Gastroesophageal sphincter (tissue), 4 donors: ENCODE data around the gene TEKTIP1. TPM values are rescaled to one million over a fixed set of nuclear protein-coding genes. Genes with fewer than 3 reads are reported as not detected.

Source experiments
- ATAC-seq: fragments of 150-250 bp; one replicate; pipeline ENCODE4 v1.9.1; 2016; ENCODE audit warnings: mild to moderate bottlenecking, moderate library complexity
- H3K27ac ChIP-seq, 4 donors: fragments of 200-600 bp; sonication (generic) in 3 of 4; 1 replicate in 3 of 4; 2 replicates in 1 of 4; pipeline ENCODE4 v1.5.1; 2016 to 2019
- H3K27me3 ChIP-seq: fragments of 200-600 bp; sonication (generic); one replicate; pipeline ENCODE4 v1.5.1; 2019
- H3K36me3 ChIP-seq, 2 donors: fragments of 200-600 bp; sonication (generic); one replicate each; pipeline ENCODE4 v1.5.1; 2019; ENCODE audit warnings: control low read depth in 1 of 2
- H3K4me1 ChIP-seq, 3 donors: fragments of 200-600 bp; sonication (generic); 1 replicate in 2 of 3; 2 replicates in 1 of 3; pipeline ENCODE4 v1.5.1; 2016 to 2019; ENCODE audit warnings: control low read depth in 2 of 3
- H3K4me3 ChIP-seq, 2 donors: fragments of 200-600 bp; sonication (generic); one replicate each; pipeline ENCODE4 v1.5.1; 2019; ENCODE audit warnings: mild to moderate bottlenecking in 1 of 2, moderate library complexity in 1 of 2
- H3K9me3 ChIP-seq, 3 donors: fragments of 200-600 bp; sonication (generic); one replicate each; pipeline ENCODE4 v1.5.1; 2017 to 2019; ENCODE audit warnings: control low read depth in 2 of 3
- CTCF ChIP-seq, 4 experiments: fragments of 200-600 bp in 2 of 4; fragments of 450-650 bp in 2 of 4; sonication (generic) in 1 of 4; IDR thresholded peaks; one replicate each; pipeline ENCODE4 v1.5.1; 2017 to 2019; ENCODE audit warnings: antibody characterized with exemption in 4 of 4, mild to moderate bottlenecking in 2 of 4, moderate library complexity in 2 of 4
- EP300 ChIP-seq: sonication (generic); formaldehyde crosslinking; IDR thresholded peaks from one replicate; pipeline ENCODE4 v1.6.1; 2017; ENCODE audit warnings: antibody characterized with exemption, mild to moderate bottlenecking
- POLR2A ChIP-seq, 2 donors: fragments of 450-650 bp; IDR thresholded peaks; one replicate each; pipeline ENCODE4 v1.6.1; 2017; ENCODE audit warnings: antibody characterized with exemption in 2 of 2, mild to moderate bottlenecking in 2 of 2, moderate library complexity in 1 of 2
- POLR2AphosphoS5 ChIP-seq: sonication (generic); formaldehyde crosslinking; IDR thresholded peaks from one replicate; pipeline ENCODE4 v1.6.1; 2017; ENCODE audit warnings: antibody characterized with exemption
- WGBS, 2 donors: methylation state at CpG; one replicate each; pipeline ENCODE4 v1.1.5; 2018; ENCODE audit warnings: low coverage in 1 of 2; 5-methylcytosine and 5-hydroxymethylcytosine counted together
- small RNA-seq, 4 donors: library from RNA; depleted of rRNA; stranded (forward); fragments of <200 nt; gene quantifications; one replicate each; pipeline ENCODE3, GENCODE V24; 2016
- total RNA-seq, 4 donors: library from RNA; depleted of rRNA; stranded (reverse); fragments of >200 nt; gene quantifications; one replicate each; pipeline ENCODE4 v1.1.0, GENCODE V29; 2016

The TEKTIP1 gene
- total RNA-seq, 4 donors from 2014 or later = not detected

GRCh38 chr19:3589949-3590348 is 51.0 kb downstream of the TEKTIP1 start:
- Histone ChIP-seq H3K27me3 (peaks cover 15% of the 10 kb centered on the region), H3K9me3 (no peaks in the 10 kb centered on the region), H3K36me3 (peaks cover 0 to 4% of the 10 kb centered on the region in 2 donors), H3K4me3 (no peak overlapping the region), H3K27ac (no peak overlapping the region), H3K4me1 (peaks cover 0 to 25% (median 10%) of the 10 kb centered on the region in 3 donors)
- ATAC-seq = no peak
- no CpG with 5 or more reads among the region's 22 CpGs for WGBS, 2 donors
- TF ChIP-seq EP300 = no peak
- no peak for TF ChIP-seq POLR2A (IDR thresholded peaks at IDR 0.05)
- TF ChIP-seq CTCF (IDR thresholded peaks at IDR 0.05) = no peak

GRCh38 chr19:3590991-3591659 is 52.2 kb downstream of the TEKTIP1 start:
- Histone ChIP-seq H3K36me3 (peaks cover 0 to 13% of the 10 kb centered on the region in 2 donors), H3K4me1 (peaks cover 0 to 13% (median 4%) of the 10 kb centered on the region in 3 donors), H3K9me3 (no peaks in the 10 kb centered on the region), H3K27ac (no peak overlapping the region), H3K4me3 (no peak overlapping the region), H3K27me3 (peaks cover 3% of the 10 kb centered on the region)
- no peak for TF ChIP-seq POLR2A (IDR thresholded peaks at IDR 0.05)
- TF ChIP-seq CTCF (IDR thresholded peaks at IDR 0.05) = no peak
- no peak for TF ChIP-seq EP300
- no peak for TF ChIP-seq POLR2AphosphoS5
- ATAC-seq = no peak
- 100% methylated on average over 1 of the region's 8 CpGs; no CpG with 5 or more reads in 1 of the 2 donors for WGBS, 2 donors

- TF ChIP-seq POLR2A (IDR thresholded peaks at IDR 0.05) (no peak), CTCF (IDR thresholded peaks at IDR 0.05) (no peak), POLR2AphosphoS5 (no peak), EP300 (no peak)
These were observed 53.1 kb downstream of the TEKTIP1 start for GRCh38 chr19:3591876-3592613.

GRCh38 chr19:3593156-3593555 is 54.2 kb downstream of the TEKTIP1 start:
- Histone ChIP-seq H3K27me3 (no peaks in the 10 kb centered on the region), H3K36me3 (peaks cover 0 to 20% of the 10 kb centered on the region in 2 donors), H3K4me1 (no peaks in the 10 kb centered on the region), H3K4me3 (no peak overlapping the region), H3K27ac (peak overlapping the region in 1 of 4 donors; percentile 8), H3K9me3 (no peaks in the 10 kb centered on the region)
- WGBS, 2 donors = no CpG with 5 or more reads among the region's 11 CpGs
- no peak for ATAC-seq
- TF ChIP-seq EP300 (no peak), POLR2A (IDR thresholded peaks at IDR 0.05) (no peak), POLR2AphosphoS5 (no peak), CTCF (IDR thresholded peaks at IDR 0.05) (no peak)

More at GRCh38 chr19:3591876-3592613, 53.1 kb downstream of the TEKTIP1 start:
- peaks cover 0 to 4% (median 0%) of the 10 kb centered on the region in 3 donors for H3K4me1 ChIP-seq
- no peak overlapping the region for H3K4me3 ChIP-seq
- H3K9me3 ChIP-seq = no peaks in the 10 kb centered on the region
- H3K27me3 ChIP-seq = no peaks in the 10 kb centered on the region
- no peak overlapping the region for H3K27ac ChIP-seq
- H3K36me3 ChIP-seq = peaks cover 0 to 13% of the 10 kb centered on the region in 2 donors
- no CpG with 5 or more reads among the region's 9 CpGs for WGBS, 2 donors
- ATAC-seq = no peak

Small RNAs within 50 kb of the gene (small RNA-seq; reads per million reads assigned to genes)
- gene AC005786.1 = 0 reads per million in 4 donors
- gene RF00212 = 0 reads per million in 4 donors

Other genes starting within 250 kb of the TEKTIP1 start
- gene NFIC, start 172.6 kb upstream of the TEKTIP1 start, total RNA-seq = 100 to 1,000 TPM; 125 to 285 (median 155) TPM
- not detected for gene SMIM24, start 58.6 kb upstream of the TEKTIP1 start, total RNA-seq
- gene SMIM44, start 55.7 kb upstream of the TEKTIP1 start, total RNA-seq = not detected
- gene DOHH, start 38.5 kb upstream of the TEKTIP1 start, total RNA-seq = 10 to 100 TPM; 16.5 to 30.7 (median 20.3) TPM
- gene FZR1, start 32.9 kb upstream of the TEKTIP1 start, total RNA-seq = 10 to 100 TPM; 17.6 to 32.9 (median 23.0) TPM
- 10 to 100 TPM; 22.1 to 94.1 (median 42.2) TPM for gene MFSD12, start 18.4 kb downstream of the TEKTIP1 start, total RNA-seq
- gene HMG20B, start 33.8 kb downstream of the TEKTIP1 start, total RNA-seq = 100 to 1,000 TPM; 106 to 203 (median 154) TPM
- gene GIPC3, start 46.3 kb downstream of the TEKTIP1 start, total RNA-seq = 10 to 100 TPM in 1 of 4 donors, 1 to 10 TPM in 2, under 1 TPM in 1; 0.94 to 16.8 (median 2.1) TPM
- gene TBXA2R, start 67.7 kb downstream of the TEKTIP1 start, total RNA-seq = 10 to 100 TPM in 1 of 4 donors, 1 to 10 TPM in 3; 1.4 to 14.9 (median 4.5) TPM
- 10 to 100 TPM; 20.3 to 34.2 (median 28.6) TPM for gene CACTIN, start 87.6 kb downstream of the TEKTIP1 start, total RNA-seq
- gene PIP5K1C, start 161.3 kb downstream of the TEKTIP1 start, total RNA-seq = 100 to 1,000 TPM in 1 of 4 donors, 10 to 100 TPM in 3; 50.8 to 165 (median 61.5) TPM
- 1 to 10 TPM in 1 of 4 donors, under 1 TPM in 1, not detected in 2; 0.78 to 3.6 TPM for gene TJP3, start 169.2 kb downstream of the TEKTIP1 start, total RNA-seq
- 10 to 100 TPM; 12.5 to 30.4 (median 21.3) TPM for gene APBA3, start 222.5 kb downstream of the TEKTIP1 start, total RNA-seq
- 10 to 100 TPM; 31.8 to 90.1 (median 76.3) TPM for gene MRPL54, start 223.5 kb downstream of the TEKTIP1 start, total RNA-seq
- not detected for gene RAX2, start 233.1 kb downstream of the TEKTIP1 start, total RNA-seq
- 1 to 10 TPM in 3 of 4 donors, under 1 TPM in 1; 0.47 to 5.0 (median 1.7) TPM for gene MATK, start 247.2 kb downstream of the TEKTIP1 start, total RNA-seq